Stimulated activated naive CD4-positive, alpha-beta T cell treated with Interleukin-2 at 50 U/mL for 16 hours (primary cell): ENCODE measurements around the gene SCN8A.
"Not testable (repeated sequence)": the region's sequence is repeated elsewhere in the genome, so short reads cannot be mapped to it uniquely, and the experiment has no call there.

ENCODE experiments used
- DNase-seq: peaks from one replicate; lab custom pipeline; 2025; lab: John Stamatoyannopoulos, UW

Gene SCN8A

DNA sequence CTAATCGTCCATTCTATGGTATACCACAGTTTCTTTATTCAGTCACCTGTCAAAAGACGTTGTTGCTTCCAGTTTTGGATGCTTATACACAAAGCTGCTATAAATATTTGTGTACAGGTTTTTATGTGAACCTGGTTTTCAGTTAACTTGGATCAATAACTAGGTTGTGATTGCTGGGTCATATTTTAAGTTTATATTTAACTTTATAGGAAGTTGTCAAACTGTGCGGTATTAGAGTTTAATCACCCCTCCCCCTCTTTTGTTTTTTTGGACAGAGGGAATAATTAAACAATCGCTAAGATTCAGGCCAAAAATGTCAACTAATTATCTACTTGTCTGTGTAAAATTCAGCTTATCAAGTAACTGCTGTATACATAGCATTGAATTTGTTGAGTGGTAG, 34.3 kb downstream of the SCN8A start:
- DNase-seq: no peak

DNA sequence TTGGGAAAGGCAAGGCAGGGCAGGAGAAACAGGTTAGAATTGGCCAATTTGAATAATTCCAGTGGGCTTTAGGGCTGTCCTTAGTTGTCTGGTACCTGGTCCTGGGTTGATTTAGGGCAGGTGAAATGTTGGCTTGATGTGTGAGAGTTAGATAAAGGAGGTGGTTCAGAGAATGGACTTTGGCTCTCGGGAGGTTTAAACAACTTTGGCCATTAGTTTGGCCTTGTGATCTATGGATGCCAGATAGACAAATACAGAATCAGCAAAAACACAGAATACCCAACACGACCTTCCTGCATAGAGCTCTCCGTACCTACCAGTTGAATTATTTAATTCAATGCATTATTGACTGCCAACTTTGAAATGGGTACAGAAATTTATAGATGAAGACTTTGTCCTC, 35.1 kb downstream of the SCN8A start:
- no peak for DNase-seq

DNA sequence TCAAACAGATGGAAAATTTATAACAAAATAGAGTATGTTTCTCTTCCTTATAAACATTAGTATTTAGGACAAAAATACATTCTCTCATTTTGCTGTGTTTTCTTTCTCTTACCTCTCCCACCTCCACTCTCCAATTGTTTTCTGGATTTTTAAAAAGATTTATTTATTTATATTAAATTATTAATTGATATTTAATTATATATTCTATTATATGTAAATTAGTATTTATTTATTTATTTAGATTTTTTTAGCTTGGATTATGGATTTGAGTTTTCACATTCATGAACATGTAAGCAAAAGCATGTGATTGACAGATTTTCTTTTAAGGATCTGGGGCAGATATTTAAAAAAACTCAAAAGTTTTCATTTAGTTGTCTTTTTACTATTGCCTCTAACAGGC, 35.6 kb downstream of the SCN8A start:
- DNase-seq: no peak

DNA sequence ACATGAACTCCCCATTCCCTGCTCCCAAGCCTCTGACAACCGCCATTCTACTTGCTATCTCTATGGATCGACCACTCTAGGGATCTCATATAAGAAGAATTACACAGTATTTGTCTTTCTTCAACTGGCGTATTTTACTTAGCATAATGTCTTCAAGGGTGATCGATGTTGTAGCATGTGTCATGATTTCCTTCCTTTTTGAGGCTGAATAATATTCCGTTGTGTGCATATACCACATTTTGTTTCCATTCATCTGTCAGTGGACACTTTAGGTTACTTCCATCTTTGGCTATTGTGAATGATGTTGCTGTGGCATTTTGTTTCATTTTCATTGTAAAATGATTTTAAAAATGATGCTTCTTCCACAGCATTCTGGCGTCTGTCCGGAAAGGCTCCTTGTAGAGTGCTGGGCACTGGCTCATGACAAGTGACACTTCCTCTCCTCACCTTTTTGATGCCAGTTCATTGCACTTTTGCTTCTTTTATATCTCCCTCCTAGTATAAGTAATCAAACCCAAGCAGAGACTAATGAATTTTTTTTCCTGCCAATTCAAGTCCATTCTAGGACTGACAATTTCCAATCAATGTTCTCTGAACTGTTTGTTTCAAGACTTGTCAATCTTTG, 39.3 kb downstream of the SCN8A start:
- no peak for DNase-seq

DNA sequence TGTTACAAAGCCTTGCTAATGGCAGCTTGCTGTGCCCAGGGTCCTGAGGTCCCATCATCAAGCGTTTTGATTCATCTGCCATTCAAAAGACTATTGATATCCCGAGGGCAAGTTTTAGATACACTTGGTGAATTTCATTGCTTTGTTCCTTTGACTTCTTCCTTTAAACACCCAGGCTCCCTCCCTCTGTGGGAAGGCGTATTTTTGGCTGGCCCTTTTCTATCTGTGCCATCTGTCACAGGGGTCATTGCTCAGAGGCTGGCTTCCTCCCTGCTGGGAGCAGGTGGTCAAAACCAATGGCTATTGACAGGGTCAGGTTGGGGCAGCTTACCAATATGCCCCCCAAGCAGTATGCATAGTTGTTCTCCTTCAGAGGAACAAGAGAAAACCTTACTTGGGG, 40.0 kb downstream of the SCN8A start:
- no peak for DNase-seq

DNA sequence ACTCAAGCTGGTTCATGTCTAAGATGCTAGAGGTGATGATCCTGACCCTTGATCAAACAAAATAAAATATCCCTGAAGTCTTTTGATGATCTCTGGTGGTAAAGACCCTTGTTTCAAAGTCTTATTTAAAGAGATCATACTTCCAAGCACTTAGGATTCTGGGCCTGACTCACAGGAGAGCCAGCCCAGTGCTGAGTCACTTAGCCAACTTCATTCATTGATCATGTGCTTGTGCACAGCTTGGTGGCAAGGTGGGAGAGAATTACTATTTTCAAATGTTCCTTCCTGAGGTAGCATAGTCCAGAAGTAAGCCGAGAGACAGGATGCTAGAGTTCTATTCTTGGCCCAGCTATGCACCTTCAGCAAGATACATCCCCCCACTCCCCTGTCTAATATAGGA, 40.6 kb downstream of the SCN8A start:
- DNase-seq: no peak

DNA sequence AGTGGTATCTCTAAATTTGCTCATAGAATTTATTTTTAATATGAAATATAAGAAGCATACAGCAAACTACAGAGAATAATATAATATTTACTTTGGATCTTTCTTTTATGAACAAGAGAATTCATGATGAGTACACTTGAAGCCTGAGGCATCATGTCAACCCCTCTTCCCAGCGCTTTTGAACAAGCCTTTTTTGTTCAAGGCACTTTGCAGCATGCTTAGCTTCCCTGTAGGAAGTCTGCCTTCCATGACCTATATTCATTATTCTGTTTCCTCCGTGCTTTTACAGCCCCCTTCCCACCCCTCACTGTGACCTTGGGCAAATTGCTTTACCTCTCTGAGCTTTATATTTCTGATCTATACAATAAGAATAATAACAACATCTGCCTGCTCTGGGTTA, 41.6 kb downstream of the SCN8A start:
- DNase-seq: no peak

DNA sequence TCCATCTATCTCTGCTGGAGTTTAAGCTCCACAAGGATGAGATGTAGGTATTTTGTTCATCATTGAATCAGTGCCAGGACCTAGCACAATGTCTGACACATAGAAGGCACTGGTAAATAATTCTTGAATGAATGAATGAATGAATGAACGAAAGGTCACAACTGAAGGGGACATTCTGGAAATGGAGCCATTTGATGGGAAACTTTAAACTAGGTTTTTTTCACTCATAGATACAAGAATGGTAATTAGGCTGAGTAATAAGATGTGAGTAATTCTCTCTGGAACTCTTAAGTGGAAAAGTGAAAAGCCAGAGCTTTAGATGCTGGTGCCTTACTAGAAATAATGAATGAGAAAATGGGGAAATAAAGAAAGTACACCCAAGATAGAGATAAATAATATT, 44.3 kb downstream of the SCN8A start:
- DNase-seq: no peak

DNA sequence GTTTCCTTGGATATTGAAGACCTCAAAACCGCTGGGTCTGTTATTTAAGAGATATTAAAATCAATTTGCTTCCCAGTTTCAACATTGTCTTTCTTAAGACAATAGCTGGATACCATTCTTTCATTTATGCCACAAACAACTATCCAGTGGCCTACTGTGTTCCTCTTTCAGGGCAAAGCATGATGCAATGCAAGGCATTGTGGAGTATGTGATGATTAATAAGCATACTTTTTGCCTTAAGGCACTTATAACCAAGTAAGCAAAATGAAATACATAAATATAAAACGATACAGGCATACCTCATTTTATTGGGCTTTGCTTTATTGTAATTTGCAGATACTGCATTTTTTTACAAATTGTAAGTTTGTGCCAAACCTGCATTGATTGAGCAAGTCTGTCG, 45.5 kb downstream of the SCN8A start:
- DNase-seq: no peak

DNA sequence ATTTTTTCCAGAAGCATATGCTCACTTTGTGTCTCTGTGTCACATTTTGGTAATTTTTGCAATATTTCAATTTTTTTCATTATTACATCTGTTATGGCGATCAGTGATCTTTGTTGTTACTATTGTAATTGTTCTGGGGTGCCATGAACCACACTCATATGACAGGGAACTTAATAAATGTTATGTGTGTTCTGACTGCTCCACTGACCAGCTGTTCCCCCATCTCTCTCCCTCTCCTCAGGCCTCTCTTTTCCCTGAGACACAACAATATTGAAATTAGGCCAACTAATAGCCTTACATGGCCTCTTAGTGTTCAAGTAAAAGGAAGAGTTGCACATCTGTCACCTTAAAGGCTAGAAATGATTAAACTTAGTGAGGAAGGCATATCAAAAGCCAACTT, 46.0 kb downstream of the SCN8A start:
- DNase-seq: no peak

DNA sequence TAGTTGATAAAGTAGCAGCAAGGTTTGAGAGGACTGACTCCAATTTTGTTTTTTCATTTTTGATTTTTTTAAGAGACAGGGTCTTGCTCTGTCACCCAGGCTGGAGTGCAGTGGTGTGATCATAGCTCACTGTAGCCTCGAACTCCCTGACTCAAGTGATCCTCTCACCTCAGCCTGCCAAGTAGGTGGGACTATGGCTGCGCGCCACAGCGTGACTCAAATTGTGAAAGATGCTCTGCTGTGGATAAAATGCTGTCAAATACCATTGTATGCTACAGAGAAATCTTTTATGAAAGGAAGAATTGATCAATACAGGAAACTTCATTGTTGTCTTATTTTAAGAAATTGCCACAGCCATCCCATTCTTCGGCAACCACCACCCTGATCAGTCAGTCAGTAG, 48.3 kb downstream of the SCN8A start:
- DNase-seq: no peak

DNA sequence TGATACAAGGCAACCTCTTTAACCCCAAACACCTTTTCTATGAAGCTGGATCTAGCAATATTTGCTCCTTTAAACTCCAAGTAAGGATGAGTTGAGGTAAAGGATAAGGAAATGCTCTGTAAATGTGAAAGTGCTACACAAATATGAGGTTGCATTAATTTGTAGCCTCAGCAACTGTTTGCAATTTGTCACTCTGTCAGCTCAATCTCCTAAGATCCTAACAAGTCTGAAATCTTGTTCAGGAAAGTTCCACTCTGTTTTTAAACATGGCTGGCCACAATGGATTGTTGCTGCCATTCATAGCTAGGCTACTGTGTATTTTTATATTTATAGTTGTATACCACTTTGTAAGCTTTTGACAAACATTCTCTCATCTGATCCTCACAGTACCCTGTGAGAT, 51.3 kb downstream of the SCN8A start:
- DNase-seq: no peak

DNA sequence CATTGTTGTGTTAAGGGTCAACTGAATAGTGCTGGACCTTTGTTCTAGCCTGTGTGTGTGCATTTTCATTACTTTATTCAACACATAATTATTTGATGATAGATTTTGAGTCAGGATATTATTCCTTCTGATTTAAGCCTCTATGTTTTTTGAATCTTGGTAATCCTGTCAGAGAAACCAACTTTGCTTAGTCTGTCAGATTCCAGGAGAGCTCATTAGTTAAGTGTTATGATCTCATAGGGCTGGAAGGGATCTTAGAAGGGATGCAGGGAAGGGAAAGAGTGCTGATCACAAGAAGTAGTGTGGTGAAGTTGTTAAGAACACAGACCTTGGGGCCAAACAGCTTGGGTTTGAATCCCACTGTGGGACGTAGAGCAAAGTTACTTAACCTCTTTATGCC, 52.9 kb downstream of the SCN8A start:
- DNase-seq: no peak

DNA sequence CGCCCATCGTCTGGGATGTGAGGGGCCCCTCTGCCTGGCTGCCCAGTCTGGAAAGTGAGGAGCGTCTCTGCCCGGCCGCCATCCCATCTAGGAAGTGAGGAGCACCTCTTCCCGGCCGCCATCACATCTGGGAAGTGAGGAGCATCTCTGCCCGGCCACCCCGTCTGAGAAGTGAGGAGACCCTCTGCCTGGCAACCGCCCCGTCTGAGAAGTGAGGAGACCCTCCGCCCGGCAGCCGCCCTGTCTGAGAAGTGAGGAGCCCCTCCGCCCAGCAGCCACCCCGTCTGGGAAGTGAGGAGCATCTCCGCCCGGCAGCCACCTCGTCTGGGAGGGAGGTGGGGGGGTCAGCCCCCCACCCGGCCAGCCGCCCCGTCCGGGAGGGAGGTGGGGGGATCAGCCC, 53.7 kb downstream of the SCN8A start:
- DNase-seq: not testable (repeated sequence)

DNA sequence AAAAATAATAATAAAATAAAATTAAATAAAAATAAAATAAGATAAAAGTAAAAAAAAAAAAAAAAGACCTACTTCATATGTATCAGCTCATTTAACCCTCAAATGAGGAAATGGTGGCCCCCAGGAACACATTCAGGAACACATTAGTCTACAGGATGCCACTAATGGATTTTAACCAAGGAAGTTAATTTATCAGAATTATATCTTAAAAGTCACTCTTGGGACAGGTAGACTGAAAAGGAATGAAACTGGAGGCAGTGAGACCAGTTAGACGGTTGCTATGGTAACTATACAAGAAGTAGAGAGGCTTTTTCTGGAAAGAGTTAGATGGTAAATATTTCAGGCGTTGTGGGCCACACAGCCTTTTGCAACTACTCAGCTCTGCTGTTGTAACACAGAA, 54.9 kb downstream of the SCN8A start:
- no peak for DNase-seq

DNA sequence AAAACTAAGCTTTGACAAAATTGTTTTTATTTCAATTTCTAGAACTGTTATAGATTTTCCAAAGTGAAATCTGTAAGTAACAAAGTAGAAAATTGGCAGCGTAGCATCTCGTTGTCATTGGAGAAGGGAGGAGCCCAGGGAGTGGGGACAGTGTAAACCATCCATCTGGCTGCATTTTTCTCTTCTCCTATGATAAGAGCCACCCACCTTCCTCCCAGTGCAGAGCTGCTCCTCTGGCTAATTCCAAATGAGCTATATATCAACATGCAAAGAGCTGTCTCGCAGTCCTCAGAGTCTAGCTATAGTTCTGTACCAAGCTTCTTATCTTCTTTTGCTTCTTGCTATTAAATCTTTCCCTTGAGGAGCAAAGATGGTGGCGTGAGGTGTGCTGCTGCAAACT, 56.6 kb downstream of the SCN8A start:
- no peak for DNase-seq

DNA sequence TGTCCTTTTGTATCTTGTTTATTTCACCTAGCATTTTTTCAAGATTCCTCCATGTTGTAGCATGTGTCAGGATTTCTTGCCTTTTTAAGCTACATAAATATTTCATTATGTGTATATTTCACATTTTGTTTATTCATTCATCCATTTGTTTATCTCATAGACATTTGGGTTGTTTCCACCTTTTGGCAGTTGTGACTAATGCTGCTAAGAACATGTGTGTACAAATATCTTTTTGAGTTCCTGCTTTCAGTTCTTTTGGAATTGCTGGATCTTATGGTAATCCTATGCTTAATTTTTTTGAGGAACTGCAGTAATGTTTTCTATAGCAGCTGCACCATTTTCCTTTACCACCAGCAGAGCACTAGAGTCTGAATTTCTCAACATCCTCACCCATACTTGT, 62.4 kb downstream of the SCN8A start:
- no peak for DNase-seq

DNA sequence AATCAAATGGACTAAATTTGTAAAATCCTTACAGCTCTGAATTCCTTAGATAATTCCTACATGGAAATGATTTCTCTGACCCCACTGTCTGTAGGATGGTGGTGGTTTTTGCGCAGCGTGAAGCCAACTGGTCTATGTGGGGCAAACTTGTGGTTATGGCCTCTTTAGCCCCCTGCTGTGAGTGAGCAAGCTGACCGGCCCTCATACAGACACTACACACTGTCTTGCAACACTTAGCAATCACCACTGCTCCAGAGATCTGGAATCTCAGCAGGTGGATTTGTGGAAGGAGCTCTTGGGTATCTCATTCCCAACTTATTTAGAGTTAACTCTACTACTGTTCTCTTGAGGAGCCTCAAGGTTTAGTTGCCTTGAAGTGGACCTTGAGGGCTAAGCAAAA, 70.2 kb downstream of the SCN8A start:
- no peak for DNase-seq

DNA sequence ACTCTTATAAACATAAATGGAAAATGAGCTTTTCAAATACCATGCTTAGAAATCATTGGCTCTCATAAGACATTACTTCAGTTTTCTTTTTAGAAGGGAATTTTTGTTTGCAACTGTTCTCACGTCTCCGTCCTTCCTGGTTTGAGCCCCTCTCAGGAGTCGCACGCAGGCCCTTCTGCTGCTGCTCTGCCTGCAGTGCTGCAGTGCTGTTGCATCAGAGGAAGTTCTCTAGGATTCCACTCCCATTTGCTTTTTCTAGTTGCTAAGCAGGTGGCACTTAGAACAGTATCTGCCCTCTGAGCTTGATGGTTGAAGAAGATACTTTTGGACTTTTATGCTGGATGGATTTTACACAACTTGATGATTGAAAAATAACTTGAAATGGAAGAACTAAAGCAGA, 70.8 kb downstream of the SCN8A start:
- DNase-seq: no peak

DNA sequence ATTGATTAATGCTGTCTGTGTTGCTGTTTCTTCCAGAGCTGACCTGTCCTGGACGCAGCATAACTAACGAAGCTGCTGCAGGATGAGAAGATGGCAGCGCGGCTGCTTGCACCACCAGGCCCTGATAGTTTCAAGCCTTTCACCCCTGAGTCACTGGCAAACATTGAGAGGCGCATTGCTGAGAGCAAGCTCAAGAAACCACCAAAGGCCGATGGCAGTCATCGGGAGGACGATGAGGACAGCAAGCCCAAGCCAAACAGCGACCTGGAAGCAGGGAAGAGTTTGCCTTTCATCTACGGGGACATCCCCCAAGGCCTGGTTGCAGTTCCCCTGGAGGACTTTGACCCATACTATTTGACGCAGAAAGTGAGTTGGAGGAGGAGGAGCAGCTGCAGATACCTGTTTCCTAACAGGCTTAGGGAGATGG, 71.7 kb downstream of the SCN8A start:
- DNase-seq: no peak

DNA sequence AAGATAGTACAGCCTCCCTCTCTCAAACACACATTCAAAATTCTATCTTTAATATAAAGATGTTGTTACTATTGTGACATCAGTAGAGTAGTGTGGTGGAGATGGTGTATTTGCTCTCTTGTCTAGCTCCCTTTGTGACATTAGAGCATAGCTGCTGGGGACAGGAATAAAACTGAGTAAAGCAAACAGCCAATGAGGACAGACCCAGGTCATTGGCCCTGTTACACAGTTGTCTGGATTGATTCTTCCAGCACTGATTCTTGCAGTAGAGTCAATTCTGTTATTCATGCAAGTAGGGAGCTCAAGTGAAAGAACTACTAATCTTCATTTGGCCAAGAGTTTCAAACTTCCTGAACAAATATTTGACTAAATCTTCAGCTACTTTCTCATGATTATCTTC, 72.4 kb downstream of the SCN8A start:
- no peak for DNase-seq

DNA sequence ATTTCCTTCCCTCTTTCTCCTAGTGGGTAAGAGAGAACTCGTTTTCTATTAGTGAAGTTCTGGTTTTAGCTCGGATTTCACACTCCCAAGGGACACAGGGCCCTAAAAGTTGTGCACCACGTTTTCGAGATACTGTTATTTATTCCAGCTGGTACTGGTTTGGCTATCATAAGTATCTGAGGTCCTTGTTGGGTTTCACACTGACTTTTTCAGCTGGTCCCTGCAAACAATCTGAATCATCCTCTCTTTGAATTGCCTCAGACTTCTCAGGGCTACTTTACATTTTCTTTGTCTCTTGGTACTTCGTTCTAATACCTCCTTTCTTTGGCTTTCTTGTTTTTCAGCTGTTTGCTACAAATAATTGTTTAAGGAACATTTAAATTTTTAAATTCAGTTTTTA, 75.7 kb downstream of the SCN8A start:
- DNase-seq: no peak

DNA sequence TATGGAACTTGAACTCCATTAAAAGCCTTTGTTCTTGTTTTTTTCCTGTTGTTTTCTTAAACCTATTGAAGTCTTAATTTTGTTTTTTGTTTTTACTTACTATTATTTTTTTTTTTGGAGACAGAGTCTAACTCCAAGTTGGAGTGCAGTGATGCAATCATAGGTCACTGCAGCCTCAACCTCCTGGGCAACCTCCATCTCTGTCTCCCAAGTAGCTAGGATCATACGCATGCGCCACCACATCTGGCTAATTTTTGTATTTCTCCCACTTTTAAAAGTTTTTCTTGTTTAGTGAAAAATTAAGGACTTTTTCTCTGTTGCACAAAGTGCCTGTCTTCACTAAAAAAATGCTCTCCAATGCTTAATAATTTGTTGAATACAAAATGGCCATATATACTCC, 76.2 kb downstream of the SCN8A start:
- no peak for DNase-seq

DNA sequence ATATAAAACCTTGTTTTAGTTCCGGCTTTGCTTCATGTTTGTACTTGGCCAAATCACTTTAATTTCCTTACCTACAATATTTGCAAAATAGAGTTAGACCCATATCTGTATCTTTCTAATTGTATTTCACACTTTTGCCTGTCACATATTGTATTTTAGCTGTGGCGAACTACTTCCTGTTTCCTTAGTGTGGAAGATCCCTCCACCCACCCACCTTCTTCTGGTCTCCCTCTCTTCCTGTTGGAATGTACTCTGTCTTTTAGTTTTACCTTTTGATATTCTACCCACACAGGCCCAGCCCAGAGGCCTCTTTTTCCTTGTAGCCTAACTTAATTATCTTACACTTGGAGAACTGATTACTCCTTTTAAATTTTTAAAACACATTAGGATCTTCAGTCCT, 78.2 kb downstream of the SCN8A start:
- no peak for DNase-seq

DNA sequence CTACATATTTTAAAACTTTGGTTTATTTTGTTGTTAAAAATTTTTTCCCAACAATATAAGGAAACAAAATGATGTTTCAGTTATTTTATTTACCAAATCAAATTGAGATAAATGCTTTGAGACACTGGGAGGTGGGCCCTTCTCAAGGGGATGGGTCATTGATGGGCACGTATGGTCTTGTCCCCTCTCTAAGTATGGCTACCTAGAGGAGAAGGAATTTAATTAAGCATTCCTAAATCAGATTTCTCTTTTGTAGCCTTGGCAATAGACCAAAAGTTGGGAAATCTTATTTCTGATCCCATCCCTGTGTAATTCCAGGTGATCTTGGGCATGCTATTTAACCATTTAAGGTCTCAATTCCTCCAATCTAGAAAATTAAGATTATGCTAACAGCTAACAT, 79.0 kb downstream of the SCN8A start:
- no peak for DNase-seq
